Activated CD8-positive, alpha-beta memory T cell treated with anti-CD3 and anti-CD28 coated beads, Interleukin-2, amount 50 U/mL, for 1 hour (primary cell): ENCODE data around the gene STKLD1.
"Not testable (repeated sequence)": the region's sequence is repeated elsewhere in the genome, so short reads cannot be mapped to it uniquely, and the experiment has no call there.

Experiments used
- DNase-seq: peaks from one replicate; pipeline ENCODE4 v3.0.0-alpha.2; 2020; ENCODE audit errors: extremely low read depth

Gene STKLD1

DNA sequence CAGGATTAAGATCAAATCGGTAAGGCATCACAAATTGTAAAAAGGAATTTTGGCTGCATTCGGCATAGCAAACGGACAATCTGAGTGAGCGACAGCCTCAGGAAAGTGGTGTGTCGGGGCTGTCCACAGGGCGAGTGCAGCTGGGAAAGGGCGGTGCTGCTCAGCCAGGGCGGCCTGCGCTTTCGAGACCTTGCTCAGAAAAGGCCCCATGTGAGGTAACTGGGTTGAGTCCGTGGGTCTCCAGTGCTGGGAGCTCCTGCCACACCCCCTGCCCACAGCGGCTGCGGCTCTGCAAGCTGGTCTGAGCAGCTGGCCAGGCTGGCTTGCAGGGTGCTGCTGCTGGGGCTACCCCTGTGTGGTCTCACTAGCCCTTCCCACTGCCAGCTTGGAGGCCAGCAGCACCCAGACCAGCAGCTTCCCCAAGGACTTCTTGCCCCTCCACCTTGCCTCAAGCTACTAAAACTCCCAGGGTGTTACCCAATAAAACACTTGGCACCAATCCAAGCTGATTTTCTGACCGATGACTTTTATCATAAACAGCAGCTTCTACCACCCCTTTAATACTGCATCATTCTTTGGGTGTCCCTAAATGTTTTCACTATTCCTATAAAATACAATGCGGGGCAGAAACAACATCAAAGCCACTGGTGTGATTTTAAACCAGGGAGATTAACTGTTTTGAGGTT is 13.7 kb upstream of the STKLD1 start:
- no peak for DNase-seq

DNA sequence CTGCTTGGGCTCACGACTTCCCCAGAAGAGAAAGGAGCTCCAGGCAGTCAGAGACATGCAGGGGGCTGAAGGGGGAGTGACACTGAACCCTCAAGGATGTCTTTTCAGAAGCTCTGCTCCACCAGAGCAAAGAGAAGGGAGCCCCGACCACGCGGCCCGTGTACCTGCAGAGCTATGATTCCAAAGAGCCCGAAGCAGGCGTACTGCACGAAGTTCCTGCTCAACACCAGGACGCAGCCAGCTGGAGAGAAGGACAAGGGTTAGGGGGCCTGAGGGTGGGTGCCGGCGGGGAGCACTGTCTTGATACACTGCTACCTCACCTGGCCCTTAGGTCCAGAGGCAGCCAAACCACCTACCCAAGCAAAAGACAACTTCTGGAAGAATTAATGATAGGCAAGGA is 9.7 kb upstream of the STKLD1 start:
- DNase-seq: no peak

DNA sequence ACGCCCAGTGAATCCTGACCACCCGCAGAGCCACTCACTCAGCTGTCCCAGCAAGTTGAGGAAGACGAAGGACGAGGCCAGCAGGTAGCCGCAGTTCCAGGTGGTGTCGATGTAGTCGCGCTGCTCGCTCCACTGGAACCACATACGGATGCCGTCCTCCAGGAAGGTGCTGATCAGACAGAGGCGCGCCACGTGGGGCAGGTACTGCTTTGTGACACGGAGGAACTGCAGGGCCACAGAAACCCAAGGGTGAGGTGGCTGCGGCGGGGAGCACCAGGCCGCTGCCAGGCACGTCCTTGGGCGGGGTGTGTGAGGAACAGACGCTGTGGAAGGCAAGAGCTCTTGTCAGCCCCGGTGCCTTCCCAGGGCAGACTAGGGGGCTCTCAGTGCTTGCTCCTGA is 8.9 kb upstream of the STKLD1 start:
- no peak for DNase-seq

DNA sequence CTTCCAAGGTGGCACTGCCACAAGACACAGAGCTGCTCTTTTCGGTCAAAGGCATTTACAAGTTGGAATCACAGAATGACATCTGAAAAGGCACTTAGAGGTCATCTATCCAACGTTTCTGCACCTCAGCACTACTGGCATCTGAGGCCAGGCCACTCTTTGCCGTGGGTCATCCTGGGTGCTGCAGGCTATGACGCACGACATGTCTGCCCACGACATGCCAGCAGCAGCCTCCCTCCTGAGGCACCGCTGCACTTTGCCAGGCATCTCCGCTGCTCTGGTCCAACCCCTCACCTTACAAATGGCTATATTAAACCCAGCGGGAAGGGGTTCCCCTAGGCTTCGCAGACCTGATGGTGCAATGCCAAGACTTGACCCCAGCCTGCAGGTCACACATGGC is 8.4 kb upstream of the STKLD1 start:
- no peak for DNase-seq

DNA sequence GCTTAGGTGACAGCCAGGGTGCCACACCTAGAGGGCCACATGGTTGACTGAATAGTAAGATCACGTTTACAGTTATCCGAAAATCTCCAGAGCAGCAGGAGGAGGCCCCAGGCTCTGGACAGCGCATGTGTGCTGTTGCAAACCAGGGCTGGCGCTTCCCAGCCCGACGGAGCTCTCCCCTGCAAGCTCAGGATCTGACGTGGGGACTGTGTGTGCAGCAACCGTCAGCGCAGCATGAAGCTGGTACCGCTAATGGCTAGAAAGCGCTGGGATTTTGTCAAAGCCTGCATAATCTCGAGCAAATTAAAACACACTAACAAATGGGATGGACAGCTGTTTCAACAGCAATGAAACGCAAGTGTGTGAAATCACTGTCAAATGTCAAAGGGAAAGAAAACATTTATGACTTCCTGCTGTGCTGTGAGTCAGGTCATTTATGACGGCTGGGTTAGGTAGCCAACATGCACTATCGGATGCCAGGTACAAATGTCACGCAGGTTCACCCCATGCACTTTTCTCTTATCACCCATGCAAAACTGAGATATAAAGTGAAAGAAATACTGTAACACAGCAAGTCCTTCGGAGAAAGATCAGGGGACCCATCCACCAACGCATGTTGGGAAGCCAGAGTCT is 7.8 kb upstream of the STKLD1 start:
- DNase-seq: no peak

DNA sequence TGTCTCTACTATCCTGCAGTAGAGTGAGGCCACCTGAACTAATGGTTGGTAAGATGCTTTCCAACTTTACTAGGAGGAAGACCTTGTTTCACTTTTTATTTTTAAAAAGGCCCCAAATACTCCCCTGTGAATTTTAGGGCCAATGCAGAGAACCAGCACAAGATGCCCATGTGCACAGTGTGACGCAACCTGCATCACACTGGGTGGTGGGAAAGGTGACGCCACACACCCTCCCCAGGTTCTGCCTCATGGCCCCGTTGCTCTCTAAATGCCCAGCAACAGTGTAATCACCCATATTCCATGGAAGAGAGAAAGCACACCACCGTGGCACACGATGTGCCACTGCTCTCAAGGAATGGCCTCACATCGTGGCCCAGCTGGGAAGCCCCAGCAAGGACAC is 6.7 kb upstream of the STKLD1 start:
- no peak for DNase-seq

DNA sequence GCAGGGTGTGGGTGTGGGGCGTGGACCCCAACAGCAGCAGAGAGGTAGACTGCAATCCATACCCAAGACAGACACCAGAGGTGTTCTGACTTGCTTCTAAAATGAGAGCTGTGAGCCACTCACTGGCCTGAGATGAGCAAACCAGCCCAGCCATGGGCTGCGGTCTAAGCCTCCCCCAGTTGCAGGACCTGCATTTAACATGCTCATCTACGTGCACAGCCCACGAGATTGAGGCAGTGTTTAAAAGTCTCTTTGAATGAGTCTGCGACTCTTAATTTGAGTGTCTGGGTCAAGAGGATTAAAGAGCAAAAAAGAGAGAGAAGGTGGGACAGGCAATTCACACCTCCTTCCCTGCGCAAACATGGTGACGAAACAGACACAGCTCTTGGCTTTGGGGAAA is 6.2 kb upstream of the STKLD1 start:
- no peak for DNase-seq

DNA sequence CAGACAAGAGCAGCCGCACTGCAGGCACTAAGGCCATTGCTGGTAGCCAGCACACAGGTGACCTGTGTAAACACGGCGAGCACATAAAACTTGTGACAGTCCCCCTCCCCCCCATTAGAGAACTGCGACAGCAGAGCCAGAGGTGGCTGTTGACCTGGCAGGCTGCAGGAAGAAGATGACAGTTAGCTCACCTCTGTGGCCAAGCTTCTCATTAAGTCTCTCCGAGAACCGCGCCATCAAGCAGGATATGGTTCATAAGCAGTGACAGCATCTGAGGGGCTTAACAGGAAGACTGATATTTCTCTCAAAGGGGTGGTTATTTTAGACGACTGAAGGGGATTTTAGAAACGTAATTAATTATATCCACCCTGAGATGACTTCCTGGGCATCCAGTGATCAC is 5.5 kb upstream of the STKLD1 start:
- no peak for DNase-seq

DNA sequence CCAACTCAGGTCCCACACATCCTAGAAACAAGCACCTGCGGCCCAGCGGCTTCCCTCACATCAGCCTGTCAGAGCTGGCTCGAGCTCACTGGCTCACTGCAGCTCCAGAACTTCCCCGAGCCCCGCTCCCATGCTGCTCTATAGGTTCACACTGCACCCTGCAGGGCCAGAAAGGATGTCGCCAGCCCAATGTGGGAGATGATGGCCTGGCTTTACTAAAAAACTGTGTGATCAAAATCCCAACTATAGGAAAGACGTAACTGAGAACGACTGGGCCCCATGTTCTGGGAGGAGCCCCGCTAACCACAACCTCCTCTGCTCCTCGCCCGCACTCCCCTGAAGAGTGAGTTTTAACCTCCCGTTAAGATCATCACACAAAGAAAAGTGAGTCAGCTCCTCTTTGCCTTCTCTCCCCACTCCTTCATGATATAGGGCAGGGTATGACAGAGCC is 4.9 kb upstream of the STKLD1 start:
- no peak for DNase-seq

DNA sequence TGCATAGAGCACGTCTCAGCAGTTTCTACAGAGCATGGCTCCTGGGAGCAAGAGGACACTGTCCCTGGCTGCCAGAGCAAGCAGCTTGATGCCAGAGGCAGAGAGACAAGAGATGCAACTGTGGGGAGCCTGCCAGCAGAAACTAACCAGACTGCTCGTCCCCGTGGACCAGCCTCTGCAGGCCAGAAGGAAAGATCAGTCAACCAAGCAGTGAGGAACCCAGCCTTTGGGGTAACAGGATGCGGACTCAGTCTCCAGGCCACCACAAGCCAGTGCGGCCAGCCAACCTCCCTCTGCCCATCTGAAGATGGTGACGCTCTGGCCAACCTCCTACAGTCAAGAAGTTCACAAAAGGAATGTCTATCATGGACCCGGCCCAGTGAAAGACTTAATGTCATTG is 4.0 kb upstream of the STKLD1 start:
- DNase-seq: no peak

DNA sequence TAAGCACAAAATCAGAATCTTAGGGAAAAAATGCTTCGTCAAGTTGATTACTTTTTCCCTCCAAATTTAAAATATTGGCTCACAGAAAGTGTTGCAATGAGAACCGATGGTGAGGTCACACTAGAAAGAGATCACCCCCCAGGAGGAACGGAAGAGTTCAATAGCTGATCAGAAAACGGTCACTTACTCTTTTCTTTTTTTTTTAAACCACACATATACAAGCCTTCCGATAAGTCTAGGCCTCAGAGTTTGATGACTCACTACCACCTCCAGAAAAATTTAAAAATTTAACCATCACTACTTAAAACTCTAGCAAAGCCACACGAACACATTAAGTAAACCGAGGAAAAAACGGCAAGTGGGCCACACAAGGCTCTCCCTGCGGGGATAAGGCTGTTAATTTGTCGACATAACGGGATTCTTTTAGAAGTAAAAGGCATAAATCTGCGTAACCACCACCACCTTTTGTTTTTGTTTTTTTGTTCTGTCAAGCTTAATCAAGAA is 1.5 kb upstream of the STKLD1 start:
- DNase-seq: no peak

DNA sequence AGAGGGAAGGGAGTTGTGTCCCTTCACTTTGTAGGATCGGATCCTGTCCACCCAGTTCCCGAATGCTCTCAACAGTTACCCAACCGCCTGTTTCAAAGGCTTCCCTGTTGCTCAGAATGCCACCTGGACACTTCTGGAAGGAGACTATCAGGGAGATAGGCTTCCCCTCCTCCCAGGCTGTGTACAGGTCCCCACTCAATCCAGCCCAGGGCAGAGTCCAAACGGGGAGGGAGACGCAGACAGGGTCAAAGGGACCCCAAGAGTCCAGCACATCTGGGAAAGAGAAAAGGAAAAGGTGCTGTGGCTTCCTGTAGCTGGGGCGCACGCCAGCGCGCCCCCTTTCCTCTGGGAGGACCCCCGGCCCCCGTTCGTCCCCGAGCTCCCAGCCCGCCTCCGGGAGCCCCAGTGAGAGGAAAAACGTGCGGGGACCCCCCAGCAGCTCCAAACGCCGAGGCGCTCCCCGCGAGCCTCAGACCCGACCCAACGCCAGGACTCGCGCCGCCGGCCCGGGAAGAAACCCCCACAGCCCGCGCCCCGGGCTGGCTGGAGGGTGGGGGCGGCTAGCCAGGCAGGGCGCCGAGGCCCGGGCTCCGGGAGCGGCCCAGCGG is 946 bp upstream of the STKLD1 start:
- no peak for DNase-seq

DNA sequence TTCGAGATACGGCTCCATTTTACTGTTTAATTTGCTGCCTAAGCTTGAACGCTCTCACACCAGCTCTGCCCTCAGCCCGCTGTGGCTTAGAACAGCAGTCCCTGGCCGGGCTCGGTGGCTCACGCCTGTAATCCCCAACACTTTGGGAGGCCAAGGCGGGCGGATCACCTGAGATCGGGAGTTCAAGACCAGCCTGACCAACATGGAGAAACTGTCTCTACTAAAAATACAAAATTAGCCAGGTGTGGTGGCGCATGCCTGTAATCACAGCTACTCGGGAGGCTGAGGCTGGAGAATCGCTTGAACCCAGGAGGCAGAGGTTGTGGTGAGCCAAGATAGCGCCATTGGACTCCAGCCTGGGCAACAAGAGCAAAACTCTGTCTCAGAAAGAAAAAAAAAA is 1.1 kb downstream of the STKLD1 start:
- DNase-seq: not testable (repeated sequence)

DNA sequence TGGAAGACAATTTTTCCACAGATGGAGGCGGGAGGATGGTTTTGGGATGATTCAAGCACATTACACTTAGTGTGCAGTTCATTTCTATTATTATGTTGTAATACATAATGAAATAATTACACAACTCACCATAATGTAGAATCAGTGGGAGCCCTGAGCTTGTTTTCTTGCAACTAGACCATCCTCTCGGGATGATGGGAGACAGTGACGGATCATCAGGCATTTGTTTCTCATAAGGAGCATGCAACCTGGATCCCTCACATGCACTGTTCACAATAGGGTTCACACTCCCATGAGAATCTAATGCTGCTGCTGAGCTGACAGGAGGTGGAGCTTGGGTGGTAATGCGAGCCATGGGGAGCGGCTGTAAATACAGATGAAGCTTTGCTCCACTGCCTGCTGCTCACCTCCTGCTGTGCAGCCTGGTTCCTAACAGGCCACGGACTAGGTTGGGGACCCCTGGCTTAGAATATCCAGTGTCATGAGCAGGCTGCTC is 1.6 kb downstream of the STKLD1 start:
- no peak for DNase-seq

DNA sequence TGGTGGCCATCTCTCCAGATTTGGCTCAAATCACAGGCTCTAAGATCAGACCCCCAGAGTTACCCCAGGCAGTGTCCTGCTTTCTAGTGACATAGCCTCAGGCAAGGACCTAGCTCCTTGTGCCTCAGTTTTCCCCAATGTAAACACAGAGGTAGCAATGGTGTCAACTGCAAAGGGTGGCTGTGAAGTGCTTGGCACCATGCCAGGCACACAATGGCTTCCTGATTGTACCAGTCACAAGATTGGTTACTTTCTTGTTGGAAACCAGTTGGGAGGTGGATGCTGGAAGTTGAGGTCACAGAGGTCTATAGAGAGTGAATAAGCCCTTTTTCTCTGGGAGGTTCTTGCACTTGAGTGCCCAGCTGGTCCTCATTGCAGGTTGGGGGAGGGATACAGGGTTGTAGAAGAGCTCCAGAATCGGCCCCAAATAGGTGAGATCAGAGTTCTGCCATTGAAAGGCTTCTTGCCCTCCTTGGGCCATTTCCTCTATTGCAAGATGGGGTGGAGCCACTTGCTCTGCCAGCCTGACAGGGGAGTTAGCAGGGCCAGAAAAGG is 2.3 kb downstream of the STKLD1 start:
- DNase-seq: no peak

DNA sequence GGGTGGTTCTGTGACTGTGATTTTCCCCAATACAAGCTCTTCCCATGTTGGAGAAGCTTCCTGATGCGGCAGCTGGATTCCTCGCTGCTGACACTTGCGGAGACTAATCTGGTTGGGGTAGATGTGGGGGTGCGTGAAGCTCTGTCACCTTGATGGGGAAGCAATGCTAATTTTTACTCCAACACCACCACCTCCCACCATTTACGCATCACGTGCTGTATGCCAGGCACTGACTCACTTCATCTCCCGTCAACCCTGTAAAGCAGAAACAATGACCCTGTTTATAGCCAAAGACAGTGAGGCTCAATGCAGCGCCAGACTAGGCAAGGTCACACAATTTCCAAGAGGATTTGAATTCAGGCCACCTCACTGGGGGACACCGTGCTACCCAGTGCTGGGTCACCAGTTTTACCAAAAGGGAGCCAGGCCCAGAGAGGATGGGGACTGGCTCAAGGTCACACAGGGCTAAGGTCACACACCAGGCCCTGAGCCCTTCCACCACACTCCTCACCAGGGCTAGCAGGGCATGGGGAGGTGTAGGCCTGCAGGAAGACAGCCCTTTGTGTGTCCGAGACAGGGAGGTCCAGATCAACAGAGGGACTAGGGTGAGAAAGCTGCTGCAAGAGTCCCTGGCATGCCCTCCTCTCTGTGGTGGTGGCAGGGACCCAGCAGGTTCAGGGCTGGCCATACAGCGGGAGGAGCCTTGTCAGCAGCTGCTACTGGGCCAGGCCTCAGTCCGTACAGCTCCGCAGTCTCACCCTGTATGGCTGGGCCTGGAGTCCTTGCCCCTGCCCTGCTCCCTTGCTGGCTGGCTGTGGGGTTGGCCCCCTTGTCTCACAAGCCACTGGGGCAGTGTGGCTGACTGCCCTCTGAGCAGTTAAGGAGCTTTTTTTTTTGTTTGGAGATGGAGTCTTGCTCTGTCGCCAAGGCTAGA is 3.3 kb downstream of the STKLD1 start:
- no peak for DNase-seq

DNA sequence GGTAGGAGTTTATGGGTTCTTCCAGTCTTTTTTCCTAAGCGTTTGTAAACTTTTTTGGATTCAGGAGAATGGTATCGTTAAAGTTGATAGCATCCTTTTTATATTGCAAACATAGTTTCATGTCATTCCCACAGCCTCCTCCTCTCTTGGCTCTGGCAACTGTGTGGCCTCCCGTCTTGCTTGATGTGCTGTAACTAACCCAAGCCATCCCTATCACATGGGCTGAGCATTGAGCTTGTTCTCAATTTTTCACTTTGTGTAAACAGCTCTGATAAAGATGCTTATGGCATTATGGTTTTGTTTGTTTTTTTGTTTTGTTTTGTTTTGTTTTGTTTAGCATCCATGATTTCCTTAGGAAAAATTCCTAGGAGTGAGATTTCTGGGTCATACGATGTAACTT is 4.6 kb downstream of the STKLD1 start:
- no peak for DNase-seq

DNA sequence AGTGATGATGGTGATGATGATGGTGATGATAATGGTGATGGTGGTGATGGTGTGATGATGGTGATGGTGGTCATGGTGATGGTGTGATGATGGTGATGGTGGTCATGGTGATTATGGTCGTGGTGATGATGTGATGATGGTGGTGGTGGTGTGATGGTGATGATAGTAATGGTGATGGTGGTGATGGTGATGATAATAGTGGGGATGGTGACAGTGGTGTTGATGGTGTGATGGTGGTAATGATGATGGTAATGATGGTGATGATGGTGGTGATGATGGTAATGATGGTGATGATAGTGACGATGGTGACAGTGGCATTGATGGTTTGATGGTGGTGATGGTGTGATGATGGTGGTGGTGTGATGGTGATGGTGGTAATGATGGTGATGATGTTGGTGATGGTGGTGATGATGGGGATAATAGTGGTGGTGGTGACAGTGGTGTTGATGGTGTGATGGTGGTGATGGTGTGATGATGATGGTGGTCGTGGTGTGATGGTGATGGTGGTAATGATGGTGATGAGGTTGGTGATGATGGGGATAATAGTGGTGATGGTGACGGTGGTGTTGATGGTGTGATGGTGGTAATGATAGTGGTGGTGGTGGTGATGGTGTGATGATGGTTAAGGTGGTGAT is 6.5 kb downstream of the STKLD1 start:
- no peak for DNase-seq

DNA sequence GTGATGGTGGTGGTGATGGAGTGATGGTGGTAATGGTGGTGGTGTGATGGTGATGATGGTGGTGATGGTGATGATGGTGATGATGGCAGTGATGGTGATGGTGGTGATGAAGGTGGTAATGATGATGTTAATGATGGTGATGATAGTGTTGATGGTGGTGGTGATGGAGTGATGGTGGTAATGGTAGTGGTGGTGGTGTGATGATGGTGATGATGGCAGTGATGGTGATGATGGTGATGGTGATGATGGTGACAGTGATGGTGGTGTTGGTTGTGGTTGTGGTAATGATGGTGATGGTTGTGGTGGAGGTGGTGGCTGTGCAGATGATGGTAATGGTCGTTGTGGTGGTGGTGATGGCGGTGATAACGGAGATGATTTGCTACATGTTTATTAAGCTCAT is 7.3 kb downstream of the STKLD1 start:
- DNase-seq: no peak

DNA sequence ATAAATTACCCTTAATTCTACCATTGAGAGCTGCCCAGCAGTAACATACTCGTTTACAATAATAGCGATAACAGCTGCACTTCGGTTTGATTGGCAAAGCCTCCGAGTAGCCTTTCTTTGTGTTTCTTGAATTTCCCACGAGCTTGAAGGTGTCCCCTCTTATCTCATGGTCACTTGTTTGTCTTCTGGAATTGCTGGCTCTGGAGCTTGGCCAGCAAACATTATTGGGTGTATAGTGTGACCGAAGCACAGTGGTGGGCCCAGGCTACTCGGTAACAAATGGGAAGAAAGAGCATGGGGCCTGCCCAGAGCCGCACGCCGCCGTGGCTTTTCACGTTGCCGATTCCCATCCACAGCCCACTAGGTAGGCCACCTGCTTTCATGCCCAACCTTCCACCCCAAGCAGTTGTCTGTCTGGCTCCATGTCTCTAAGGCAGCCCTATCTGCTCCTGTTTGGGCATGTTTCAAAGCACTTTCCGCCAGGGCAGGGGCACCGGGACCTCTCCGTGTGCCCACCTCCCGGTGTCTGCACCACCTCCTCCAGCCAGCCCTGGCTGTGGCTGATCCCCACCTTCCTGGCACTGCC is 8.7 kb downstream of the STKLD1 start:
- no peak for DNase-seq

DNA sequence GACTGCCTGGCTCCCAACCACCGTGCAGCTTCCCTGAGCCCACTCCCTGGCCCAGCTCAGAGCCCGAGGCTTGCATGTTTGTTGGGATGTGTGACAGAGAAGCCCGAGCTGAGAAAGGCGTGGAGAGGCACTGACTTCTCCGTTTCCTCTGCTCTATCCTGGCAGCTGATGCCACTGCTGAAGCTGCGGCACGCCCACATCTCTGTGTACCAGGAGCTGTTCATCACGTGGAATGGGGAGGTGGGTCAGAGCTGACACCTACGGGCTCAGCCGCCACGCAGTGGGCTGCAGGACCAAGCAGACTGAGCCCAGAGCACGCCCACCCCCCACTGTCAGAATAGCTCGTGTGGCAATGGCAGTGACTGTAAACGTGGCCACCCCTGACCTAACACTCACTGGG is 9.3 kb downstream of the STKLD1 start:
- DNase-seq: no peak
